GM19025 (cell line): ENCODE measurements around the gene GLI2.

Experiments
- ATAC-seq: cut with Tn5 transposase; IDR thresholded peaks from one replicate; pipeline ENCODE4 v1.9.1; 2021; ENCODE audit warnings: mild to moderate bottlenecking, low read depth, moderate library complexity; ENCODE audit not compliant: unreplicated experiment

GLI2 gene

GRCh38 chr2:120711694-120712093 is 24.0 kb upstream of the GLI2 start:
- no peak for ATAC-seq

GRCh38 chr2:120712180-120712681 is 23.4 kb upstream of the GLI2 start:
- ATAC-seq, result no peak

- no peak for ATAC-seq
These were observed 20.3 kb upstream of the GLI2 start for GRCh38 chr2:120715353-120715752.

GRCh38 chr2:120715941-120716340 is 19.7 kb upstream of the GLI2 start:
- ATAC-seq, result no peak

GRCh38 chr2:120716641-120717585 is 18.8 kb upstream of the GLI2 start:
- ATAC-seq, result no peak

GRCh38 chr2:120719491-120719890 is 16.2 kb upstream of the GLI2 start:
- ATAC-seq, result no peak

- ATAC-seq, result no peak
These were observed 15.4 kb upstream of the GLI2 start for GRCh38 chr2:120720231-120720630.

- no peak for ATAC-seq
These were observed 14.8 kb upstream of the GLI2 start for GRCh38 chr2:120720746-120721375.

GRCh38 chr2:120722246-120722567 is 13.5 kb upstream of the GLI2 start:
- no peak for ATAC-seq

- ATAC-seq, result no peak
These were observed 12.9 kb upstream of the GLI2 start for GRCh38 chr2:120722568-120723421.

- no peak for ATAC-seq
These were observed 9.4 kb upstream of the GLI2 start for GRCh38 chr2:120726245-120726644.

- no peak for ATAC-seq
These were observed 6.0 kb upstream of the GLI2 start for GRCh38 chr2:120729406-120730399.

- no peak for ATAC-seq
These were observed 4.5 kb upstream of the GLI2 start for GRCh38 chr2:120731175-120731574.

GRCh38 chr2:120732506-120733237 is 3.0 kb upstream of the GLI2 start:
- ATAC-seq, result no peak

- ATAC-seq, result no peak
These were observed 2.3 kb upstream of the GLI2 start for GRCh38 chr2:120733238-120733932.

GRCh38 chr2:120734930-120735651 is 577 bp upstream of the GLI2 start:
- ATAC-seq, result no peak

GRCh38 chr2:120736202-120736623 is 545 bp downstream of the GLI2 start:
- ATAC-seq, result no peak
